Activated CD8-positive, alpha-beta memory T cell treated with anti-CD3 and anti-CD28 coated beads, Interleukin-2, amount 50 U/mL, for 1 hour (primary cell): Measurements from ENCODE around the gene GRIA3.

Source experiments
- DNase-seq: peaks from one replicate; pipeline ENCODE4 v3.0.0-alpha.2; 2020; ENCODE audit errors: extremely low read depth

The GRIA3 gene

GRCh38 chrX:123193101-123193500 is 9.0 kb downstream of the GRIA3 start:
- DNase-seq: no peak

DNA sequence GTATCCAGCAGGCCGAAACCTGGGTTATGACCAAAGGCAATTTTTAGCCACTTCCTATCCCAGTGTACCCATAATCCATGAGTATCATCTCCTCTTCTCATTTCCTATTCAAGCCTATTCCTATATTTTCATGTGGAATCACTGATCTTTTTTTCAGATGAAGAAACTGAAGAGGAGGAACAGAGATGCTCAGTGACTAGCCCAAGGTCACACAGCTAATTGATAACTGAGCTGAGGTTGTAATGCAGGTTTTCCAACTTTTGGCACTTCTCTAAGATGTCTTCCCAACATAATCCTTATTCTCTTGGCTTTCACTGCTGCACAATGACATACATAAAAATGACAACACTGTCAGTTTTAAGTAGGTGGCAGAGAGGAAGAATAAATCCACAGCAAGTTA is 15.3 kb downstream of the GRIA3 start:
- DNase-seq: no peak

DNA sequence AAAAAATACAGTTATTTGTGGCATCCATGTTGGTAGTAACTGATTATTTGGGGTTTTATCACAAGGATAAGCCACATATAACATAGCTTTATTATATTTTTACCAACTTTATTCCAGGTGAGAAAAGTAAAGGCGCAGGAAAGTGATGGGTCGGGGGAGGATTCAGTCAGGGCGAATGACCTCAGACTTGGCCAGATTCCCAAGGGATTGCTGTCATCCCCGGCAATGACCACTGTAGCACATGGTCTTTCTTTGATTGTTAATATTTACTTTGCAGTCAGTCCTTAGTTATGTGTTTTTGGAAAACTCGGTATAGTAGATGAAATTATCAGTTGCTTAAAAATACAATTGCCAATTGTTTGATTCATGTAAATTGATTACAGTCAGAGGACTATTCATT is 17.6 kb downstream of the GRIA3 start:
- DNase-seq: no peak

- no peak for DNase-seq
Measured at GRCh38 chrX:123202523-123202922, 18.4 kb downstream of the GRIA3 start.

GRCh38 chrX:123203772-123204171 is 19.7 kb downstream of the GRIA3 start:
- no peak for DNase-seq

DNA sequence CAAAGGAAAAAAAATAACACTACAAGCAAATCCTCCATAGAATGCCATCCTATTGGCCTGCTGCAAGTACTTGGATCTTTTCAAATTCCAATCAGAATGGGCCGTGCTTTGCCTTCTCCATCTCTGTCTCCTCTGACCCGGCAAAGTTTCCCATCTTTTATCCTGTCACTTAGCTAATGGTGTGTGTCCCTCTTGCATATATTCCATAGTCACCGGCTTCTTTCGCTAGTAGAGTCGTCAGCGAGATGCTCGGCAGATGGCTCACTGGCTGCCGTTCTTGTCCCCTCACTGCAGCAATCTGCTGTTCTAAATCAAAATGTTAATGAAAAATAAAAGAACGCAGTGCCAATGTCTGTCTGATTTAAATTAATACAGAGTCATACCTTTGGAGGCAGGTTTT is 22.1 kb downstream of the GRIA3 start:
- DNase-seq: no peak

GRCh38 chrX:123210252-123210651 is 26.2 kb downstream of the GRIA3 start:
- DNase-seq: no peak

DNA sequence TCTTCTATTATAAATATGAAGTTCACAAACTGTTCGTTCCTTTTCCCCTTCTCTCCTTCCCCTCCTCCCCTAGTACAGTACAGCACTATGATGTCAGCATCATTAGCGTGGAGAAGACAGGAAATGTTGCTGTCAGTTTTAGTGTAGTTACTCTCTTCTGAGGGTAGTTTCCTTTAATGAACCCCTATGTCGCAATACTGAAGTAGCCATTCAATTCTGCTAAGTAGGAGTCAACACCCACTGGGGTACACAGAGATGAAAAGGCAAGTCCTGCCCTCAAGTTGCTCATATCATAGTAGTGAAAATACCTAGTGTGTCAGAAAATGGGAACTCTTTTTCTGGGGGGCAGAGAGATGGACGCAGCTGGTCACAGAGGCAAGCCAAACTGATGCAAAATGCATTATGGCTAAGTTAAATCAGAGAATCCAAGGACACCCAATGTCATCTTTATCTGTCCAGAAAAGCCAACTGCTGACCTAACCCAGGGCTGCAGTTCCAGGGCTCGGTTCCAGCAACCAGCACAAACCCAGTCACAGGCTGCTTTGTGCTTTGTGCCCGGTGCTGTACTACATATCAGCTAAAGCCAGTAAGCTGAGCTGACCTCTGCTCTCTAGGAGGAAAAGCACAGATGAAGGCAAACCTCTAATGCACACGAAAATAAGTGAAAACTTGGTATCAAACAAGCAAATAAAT is 31.5 kb downstream of the GRIA3 start:
- DNase-seq: no peak

DNA sequence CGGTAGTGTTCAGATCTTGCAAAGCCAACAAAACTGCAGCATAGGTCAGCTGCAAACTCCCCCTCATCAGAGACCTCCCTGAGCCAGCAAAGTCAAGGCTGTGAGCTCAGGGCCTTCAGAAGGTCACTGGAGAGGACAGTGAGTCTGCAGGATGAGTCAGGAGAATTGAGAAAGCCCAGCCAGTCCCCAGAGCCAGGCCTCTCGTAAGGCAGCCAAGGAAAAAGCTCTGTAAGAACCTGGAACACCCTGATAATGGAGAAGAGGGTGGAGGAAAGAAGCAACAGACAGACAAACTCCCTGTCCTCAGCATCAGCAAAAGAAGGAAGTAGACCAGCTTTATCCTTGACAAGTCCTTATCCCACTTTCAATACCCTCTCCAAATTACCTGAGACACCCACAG is 33.0 kb downstream of the GRIA3 start:
- no peak for DNase-seq

GRCh38 chrX:123217728-123218127 is 33.6 kb downstream of the GRIA3 start:
- DNase-seq: no peak

DNA sequence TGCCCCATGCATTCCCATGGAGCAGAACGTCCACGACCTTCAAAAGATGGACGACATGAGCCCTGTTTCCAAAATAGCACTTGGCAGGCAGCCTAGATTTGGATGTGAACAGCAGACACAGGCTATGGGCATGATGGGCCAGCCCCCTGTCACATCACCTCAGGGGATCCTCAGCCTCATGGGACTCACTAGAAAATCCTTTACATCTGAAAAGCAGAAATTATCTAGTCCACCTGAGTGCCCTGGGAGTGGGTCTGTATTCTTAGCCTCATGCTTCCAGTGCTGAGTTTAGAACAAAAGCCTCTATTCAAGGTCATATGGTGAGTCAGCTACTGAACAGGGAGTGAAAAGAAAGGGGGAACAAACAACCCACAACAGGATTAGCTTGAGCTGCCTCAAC is 35.8 kb downstream of the GRIA3 start:
- DNase-seq: no peak

DNA sequence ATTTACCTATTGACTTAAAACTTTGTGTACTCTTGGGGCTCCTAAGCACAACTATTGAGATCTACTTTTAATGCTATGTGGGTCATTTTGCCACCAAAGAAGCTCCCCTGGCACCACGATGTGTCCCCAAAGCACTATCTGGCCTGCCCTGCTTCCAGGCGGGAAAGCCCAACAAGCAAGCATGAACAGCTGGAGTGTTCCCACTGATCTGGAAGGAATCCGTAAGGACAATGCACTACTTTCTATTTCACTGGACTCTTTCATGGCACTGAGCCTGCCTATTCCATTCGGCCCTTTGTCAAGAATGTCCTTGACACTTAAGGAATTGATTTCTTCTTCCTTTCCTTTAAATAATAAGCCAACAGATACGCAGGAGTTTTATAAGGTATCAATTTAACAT is 38.8 kb downstream of the GRIA3 start:
- DNase-seq: no peak

- no peak for DNase-seq
Measured at GRCh38 chrX:123223409-123223808, 39.3 kb downstream of the GRIA3 start.

- no peak for DNase-seq
Measured at GRCh38 chrX:123223859-123224258, 39.8 kb downstream of the GRIA3 start.

GRCh38 chrX:123230798-123231197 is 46.7 kb downstream of the GRIA3 start:
- no peak for DNase-seq

- DNase-seq: no peak
Measured at GRCh38 chrX:123236859-123237258, 52.8 kb downstream of the GRIA3 start.

GRCh38 chrX:123237271-123237670 is 53.2 kb downstream of the GRIA3 start:
- DNase-seq: no peak

DNA sequence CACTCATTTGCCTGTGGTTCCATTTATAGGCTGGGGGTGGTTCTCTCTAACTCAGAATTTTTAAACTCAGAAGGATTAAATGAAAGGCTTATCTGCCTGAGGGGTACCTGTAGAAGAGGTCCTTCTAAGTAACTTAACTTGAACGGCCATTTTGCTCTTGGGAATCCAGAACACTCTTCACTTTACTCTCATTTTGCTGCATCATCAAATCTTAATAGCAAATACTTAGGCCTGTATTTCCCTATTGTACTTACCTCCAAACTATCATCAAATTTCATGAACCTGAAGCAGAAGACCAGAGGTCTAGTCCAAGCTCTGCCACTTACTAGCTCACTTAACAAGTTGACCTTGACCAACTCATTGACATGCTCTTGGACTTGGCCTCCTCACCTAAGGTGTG is 70.4 kb downstream of the GRIA3 start:
- DNase-seq: no peak

DNA sequence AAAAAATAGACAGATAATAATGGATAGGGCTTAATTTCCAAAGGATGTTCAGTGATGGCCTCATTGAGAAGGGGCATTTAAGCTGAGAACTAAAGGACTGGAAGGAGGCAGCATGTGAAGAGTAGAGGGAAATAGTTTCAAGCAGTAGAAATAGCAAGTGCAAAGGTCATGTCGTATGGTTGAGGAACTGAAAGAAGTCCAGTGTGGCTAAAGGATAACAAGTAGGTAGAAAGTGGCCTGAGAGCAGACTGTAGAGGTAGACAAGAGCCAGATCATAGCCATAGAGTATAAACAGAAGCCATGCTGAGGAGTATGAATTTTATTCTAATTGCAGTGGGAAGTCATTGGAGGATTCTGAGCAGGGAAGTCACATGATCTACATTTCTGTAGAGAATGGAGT is 72.3 kb downstream of the GRIA3 start:
- DNase-seq: no peak

DNA sequence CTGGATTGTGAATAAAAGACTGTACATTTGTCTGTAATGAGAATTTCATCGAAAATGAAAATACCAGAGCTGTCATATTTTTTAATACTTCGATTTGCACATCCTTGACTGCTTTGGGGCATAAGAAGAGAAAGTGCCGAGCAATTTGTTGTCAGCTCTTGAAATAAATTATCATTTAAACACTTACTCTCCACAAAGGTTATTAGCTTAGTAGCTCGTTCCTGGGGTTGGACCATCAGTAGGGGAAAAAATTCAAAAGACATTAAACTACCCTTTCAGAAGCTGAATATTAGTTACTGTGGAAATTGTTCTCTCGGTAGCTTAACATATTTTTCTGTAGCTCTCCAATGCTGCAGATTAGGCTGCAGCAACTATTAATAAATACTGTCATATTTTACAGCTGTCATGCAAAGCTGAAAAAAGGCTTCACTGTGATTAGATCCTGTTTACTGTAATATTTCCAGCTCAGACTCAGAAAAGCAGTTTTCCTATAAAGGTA is 76.9 kb downstream of the GRIA3 start:
- DNase-seq: no peak

DNA sequence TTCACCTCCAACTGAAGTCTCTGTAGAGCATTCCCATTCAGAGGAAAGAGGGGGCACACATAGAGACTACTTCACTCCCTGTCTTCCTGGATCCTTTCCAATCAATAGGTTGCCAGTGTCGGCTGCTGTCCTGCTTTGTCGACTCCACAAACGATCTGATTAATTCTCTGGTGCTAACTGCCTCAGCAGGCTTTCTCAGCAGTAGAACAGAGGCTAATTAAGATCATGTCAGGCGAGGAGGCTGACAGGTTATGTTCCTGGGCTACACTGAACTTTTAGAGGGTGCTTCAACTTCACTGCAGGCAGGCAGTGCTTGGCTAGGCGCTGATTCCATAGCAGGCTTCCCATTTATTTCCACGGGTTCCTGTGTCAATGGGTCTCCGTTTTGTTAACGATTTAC is 79.2 kb downstream of the GRIA3 start:
- no peak for DNase-seq

- DNase-seq: no peak
Measured at GRCh38 chrX:123263747-123264146, 79.7 kb downstream of the GRIA3 start.

DNA sequence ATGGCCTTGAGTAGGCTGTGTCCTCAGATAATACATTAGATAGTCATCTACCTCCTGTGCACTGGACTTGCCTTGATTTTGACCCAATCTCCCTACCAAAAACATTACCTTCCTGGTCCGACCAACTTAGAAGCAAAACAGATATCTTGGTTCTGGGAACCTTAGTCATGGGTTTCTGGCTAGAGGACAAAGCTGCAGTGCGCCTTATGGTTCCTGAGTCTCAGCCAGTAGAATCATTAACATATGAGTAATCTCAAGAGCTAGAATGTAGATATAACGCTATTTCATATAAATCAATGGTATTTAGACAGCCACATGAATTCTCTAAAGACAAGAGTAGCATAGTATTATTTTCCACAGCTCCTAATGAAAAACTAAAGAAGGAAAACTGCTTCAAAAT is 83.1 kb downstream of the GRIA3 start:
- DNase-seq: no peak

GRCh38 chrX:123271902-123272301 is 87.8 kb downstream of the GRIA3 start:
- DNase-seq: no peak
